Measurements from ENCODE around the gene CDYL2. TPM values are rescaled to one million over a fixed set of nuclear protein-coding genes. Genes with fewer than 3 reads are reported as not detected.

Gene CDYL2
- total RNA-seq, 4 donors from 2014 or later, result 2.2 to 5.7 (median 3.2) TPM

GRCh38 chr16:80570106-80570478, 234.3 kb downstream of the CDYL2 start:
- H3K4me1 ChIP-seq, result peaks cover 0 to 9% (median 0%) of the 10 kb centered on the region in 4 donors
- H3K27ac ChIP-seq, result no peak overlapping the region
- H3K9me3 ChIP-seq, result peaks cover 0 to 16% (median 0%) of the 10 kb centered on the region in 4 donors
- TF ChIP-seq EP300 (IDR thresholded peaks at IDR 0.05) (no peak), CTCF (IDR thresholded peaks at IDR 0.05) (no peak), POLR2A (IDR thresholded peaks at IDR 0.05) (no peak)
- H3K4me3 ChIP-seq, result no peak overlapping the region
- DNase-seq (ENCODE audit: low spot score in 2 of 2), result no peak
- no peaks in the 10 kb centered on the region for H3K36me3 ChIP-seq
- H3K27me3 ChIP-seq, result no peaks in the 10 kb centered on the region
- WGBS, 2 donors, result 46 to 54% methylated on average over 6 of the region's 6 CpGs

- 61 to 63% methylated on average over 9 of the region's 9 CpGs for WGBS, 2 donors
- Histone ChIP-seq H3K9me3 (peaks cover 0 to 16% (median 0%) of the 10 kb centered on the region in 4 donors), H3K4me3 (no peak overlapping the region)
Measured at GRCh38 chr16:80569440-80570105, 234.8 kb downstream of the CDYL2 start.

GRCh38 chr16:80564394-80564793, 240.0 kb downstream of the CDYL2 start:
- no peak for DNase-seq (ENCODE audit: low spot score in 2 of 2)
- Histone ChIP-seq H3K4me3 (no peak overlapping the region), H3K36me3 (no peaks in the 10 kb centered on the region), H3K27me3 (no peaks in the 10 kb centered on the region), H3K4me1 (peaks cover 0 to 5% (median 0%) of the 10 kb centered on the region in 4 donors), H3K27ac (no peak overlapping the region), H3K9me3 (no peaks in the 10 kb centered on the region)
- 62 to 69% methylated on average over 7 of the region's 7 CpGs for WGBS, 2 donors
- TF ChIP-seq POLR2A (IDR thresholded peaks at IDR 0.05), result no peak
- no peak for TF ChIP-seq CTCF (IDR thresholded peaks at IDR 0.05)
- no peak for TF ChIP-seq EP300 (IDR thresholded peaks at IDR 0.05)

More at GRCh38 chr16:80569440-80570105, 234.8 kb downstream of the CDYL2 start:
- Histone ChIP-seq H3K4me1 (peaks cover 0 to 9% (median 0%) of the 10 kb centered on the region in 4 donors), H3K27me3 (no peaks in the 10 kb centered on the region), H3K27ac (no peak overlapping the region), H3K36me3 (no peaks in the 10 kb centered on the region)
- TF ChIP-seq CTCF (IDR thresholded peaks at IDR 0.05) (no peak), POLR2A (IDR thresholded peaks at IDR 0.05) (no peak), EP300 (IDR thresholded peaks at IDR 0.05) (no peak)
- DNase-seq (ENCODE audit: low spot score in 2 of 2), result no peak

- H3K36me3 ChIP-seq, result no peaks in the 10 kb centered on the region
- H3K4me1 ChIP-seq, result no peaks in the 10 kb centered on the region
- TF ChIP-seq EP300 (IDR thresholded peaks at IDR 0.05) (no peak), POLR2A (IDR thresholded peaks at IDR 0.05) (no peak), CTCF (IDR thresholded peaks at IDR 0.05) (no peak)
- no peak overlapping the region for H3K4me3 ChIP-seq
- H3K9me3 ChIP-seq, result no peaks in the 10 kb centered on the region
- no peak overlapping the region for H3K27ac ChIP-seq
- DNase-seq (ENCODE audit: low spot score in 2 of 2), result no peak
- 86 to 88% methylated on average over 3 of the region's 3 CpGs for WGBS, 2 donors
- no peaks in the 10 kb centered on the region for H3K27me3 ChIP-seq
Measured at GRCh38 chr16:80563066-80563465, 241.3 kb downstream of the CDYL2 start.

GRCh38 chr16:80559369-80559768, 245.0 kb downstream of the CDYL2 start:
- Histone ChIP-seq H3K9me3 (no peaks in the 10 kb centered on the region), H3K4me3 (no peak overlapping the region), H3K27ac (no peak overlapping the region), H3K4me1 (no peaks in the 10 kb centered on the region), H3K36me3 (no peaks in the 10 kb centered on the region), H3K27me3 (no peaks in the 10 kb centered on the region)
- DNase-seq (ENCODE audit: low spot score in 2 of 2), result no peak
- 56 to 60% methylated on average over 4 of the region's 4 CpGs for WGBS, 2 donors
- TF ChIP-seq EP300 (IDR thresholded peaks at IDR 0.05), result no peak
- no peak for TF ChIP-seq CTCF (IDR thresholded peaks at IDR 0.05)
- no peak for TF ChIP-seq POLR2A (IDR thresholded peaks at IDR 0.05)
